K562 (cell line): ENCODE results near the gene AP4S1. TPM values are rescaled to one million over a fixed set of nuclear protein-coding genes. Genes with fewer than 3 reads are reported as not detected.

Source experiments
- CTBP1 ChIP-seq: fragments of 450-650 bp; IDR thresholded peaks from 2 replicates; pipeline ENCODE4 v1.6.1; 2016; ENCODE audit warnings: borderline replicate concordance
- ETS2 ChIP-seq: IDR thresholded peaks from 2 replicates; pipeline ENCODE4 v1.6.1; 2016; ENCODE audit warnings: borderline replicate concordance, missing genetic modification characterization, mild to moderate bottlenecking, moderate library complexity, missing compliant biosample characterization; ENCODE audit not compliant: poor library complexity, severe bottlenecking
- HDAC2 ChIP-seq: fragments of 450-650 bp; IDR thresholded peaks from 2 replicates; pipeline ENCODE4 v1.6.1; 2016; ENCODE audit warnings: mild to moderate bottlenecking
- HMGN3 ChIP-seq: IDR thresholded peaks from 2 replicates; pipeline ENCODE4 v1.6.1; 2011; ENCODE audit warnings: borderline replicate concordance, low read depth, mild to moderate bottlenecking, mixed read lengths, low read length; ENCODE audit not compliant: insufficient read length; ENCODE audit errors: extremely low read depth
- HOXB6 ChIP-seq: fragments of 250-450 bp; sonication (Bioruptor Pico); IDR thresholded peaks from 2 replicates; pipeline ENCODE4 v1.5.1; 2022; ENCODE audit warnings: mild to moderate bottlenecking, borderline replicate concordance
- KDM1A ChIP-seq, 2 experiments: fragments of 450-650 bp; IDR thresholded peaks; 2 replicates each; pipeline ENCODE4 v1.6.1; 2016; ENCODE audit warnings: mild to moderate bottlenecking in 2 of 2
- MAFF ChIP-seq: IDR thresholded peaks from 2 replicates; pipeline ENCODE4 v1.6.1; 2012; ENCODE audit warnings: low read length, improper control_type of control experiment
- MED1 ChIP-seq: sonication (generic); formaldehyde crosslinking; IDR thresholded peaks from 2 replicates; pipeline ENCODE4 v1.8.1; 2023; ENCODE audit warnings: missing genetic modification reagents, borderline replicate concordance
- MTA2 ChIP-seq: fragments of 450-650 bp; IDR thresholded peaks from 2 replicates; pipeline ENCODE4 v1.6.1; 2016; ENCODE audit warnings: low read depth
- NONO ChIP-seq, 2 experiments: fragments of 200-400 bp in 1 of 2; fragments of 450-650 bp in 1 of 2; formaldehyde crosslinking in 1 of 2; IDR thresholded peaks; 2 replicates each; pipeline ENCODE4 v1.6.1; 2017; ENCODE audit warnings: low read depth in 2 of 2, mild to moderate bottlenecking in 2 of 2, moderate library complexity in 2 of 2, low read length in 1 of 2
- NUFIP1 ChIP-seq: fragments of 450-650 bp; IDR thresholded peaks from 2 replicates; pipeline ENCODE4 v1.6.1; 2018; ENCODE audit not compliant: partially characterized antibody
- PATZ1 ChIP-seq: fragments of 250-450 bp; sonication (Bioruptor Pico); IDR thresholded peaks from 2 replicates; pipeline ENCODE4 v1.5.0; 2020; ENCODE audit warnings: mild to moderate bottlenecking, borderline replicate concordance
- POLR2G ChIP-seq: fragments of 200-400 bp; formaldehyde crosslinking; IDR thresholded peaks from 2 replicates; pipeline ENCODE4 v1.6.1; 2017; ENCODE audit warnings: low read depth, mild to moderate bottlenecking, antibody characterized with exemption, low read length, moderate library complexity
- RBM14 ChIP-seq: fragments of 200-400 bp; formaldehyde crosslinking; IDR thresholded peaks from 2 replicates; pipeline ENCODE4 v1.6.1; 2018; ENCODE audit warnings: low read depth, mild to moderate bottlenecking, low read length, moderate library complexity, borderline replicate concordance; ENCODE audit not compliant: insufficient read depth
- RCOR1 ChIP-seq, 2 experiments: IDR thresholded peaks; 2 replicates each; pipeline ENCODE4 v1.6.1; 2012; ENCODE audit warnings: low read depth in 2 of 2, low read length in 2 of 2, borderline replicate concordance in 1 of 2, improper control_type of control experiment in 1 of 2
- SAFB ChIP-seq: fragments of 200-400 bp; formaldehyde crosslinking; IDR thresholded peaks from 2 replicates; pipeline ENCODE4 v1.6.1; 2017; ENCODE audit warnings: low read depth, low read length, borderline replicate concordance
- SMAD3 ChIP-seq: fragments of 450-650 bp; formaldehyde crosslinking; conservative IDR thresholded peaks from 2 replicates; pipeline ENCODE4 v1.4.0; 2020; ENCODE audit warnings: mild to moderate bottlenecking
- SMARCA4 ChIP-seq: fragments of 450-650 bp; IDR thresholded peaks from 2 replicates; pipeline ENCODE4 v1.6.1; 2016
- TAF9B ChIP-seq: fragments of 450-650 bp; IDR thresholded peaks from 2 replicates; pipeline ENCODE4 v1.6.1; 2018; ENCODE audit warnings: mild to moderate bottlenecking; ENCODE audit not compliant: partially characterized antibody
- TBP ChIP-seq: optimal IDR thresholded peaks from 2 replicates; pipeline ENCODE3; 2011; ENCODE audit warnings: low read depth, low read length, improper control_type of control experiment
- TOE1 ChIP-seq, 2 experiments: fragments of 450-650 bp in 1 of 2; sonication (generic) in 1 of 2; formaldehyde crosslinking in 1 of 2; IDR thresholded peaks; 2 replicates each; pipeline versions ENCODE4 v1.7.1 to v1.8.0; 2016 to 2022; ENCODE audit warnings: borderline replicate concordance in 2 of 2, mild to moderate bottlenecking in 2 of 2, antibody characterized with exemption in 1 of 2, inconsistent platforms in 1 of 2, low read depth in 1 of 2, missing genetic modification reagents in 1 of 2, moderate library complexity in 1 of 2
- TSC22D4 ChIP-seq: fragments of 450-650 bp; IDR thresholded peaks from 2 replicates; pipeline ENCODE4 v1.6.1; 2016; ENCODE audit warnings: missing genetic modification characterization, missing biosample characterization, control low read depth
- U2AF1 ChIP-seq: fragments of 200-400 bp; formaldehyde crosslinking; optimal IDR thresholded peaks from 2 replicates; pipeline ENCODE3; 2017; ENCODE audit warnings: mild to moderate bottlenecking, low read depth, low read length, moderate library complexity
- ZNF41 ChIP-seq: fragments of 250-450 bp; sonication (Bioruptor Pico); conservative IDR thresholded peaks from 2 replicates; pipeline ENCODE4 v1.4.0; 2020; ENCODE audit warnings: mild to moderate bottlenecking
- ZNF436 ChIP-seq: fragments of 250-450, 450-650 bp; sonication (Bioruptor Pico); formaldehyde crosslinking; IDR thresholded peaks from 2 replicates; pipeline ENCODE4 v1.7.0; 2020; ENCODE audit warnings: mild to moderate bottlenecking
- ZNF644 ChIP-seq: fragments of 200-800 bp; sonication (Bioruptor generic); IDR thresholded peaks from 2 replicates; pipeline ENCODE4 v1.6.1; 2016; ENCODE audit warnings: low read depth, missing genetic modification characterization, missing compliant biosample characterization
- ZNF696 ChIP-seq: fragments of 250-450 bp; sonication (Bioruptor Pico); conservative IDR thresholded peaks from 2 replicates; pipeline ENCODE4 v1.4.0; 2020; ENCODE audit warnings: mild to moderate bottlenecking, moderate library complexity
- polyA plus RNA-seq, 8 experiments: library from polyadenylated mRNA; depleted of rRNA in 4 of 8; stranded (reverse) in 5 of 8; unstranded in 3 of 8; fragments of >200 nt; fragmentation: Nextera tagmentation in 2 of 8; fragmentation: Illumina TruSeq in 1 of 8; extraction: Ambion mirVana in 2 of 8; extraction: Trizol in 1 of 8; gene quantifications; 2 replicates each; pipeline versions ENCODE4 v1.2.1 to v1.2.3, GENCODE V29; 2011 to 2014; ENCODE audit warnings: inconsistent platforms in 1 of 8, missing spikeins in 1 of 8
- total RNA-seq, 7 experiments: library from RNA; depleted of rRNA in 6 of 7; stranded (reverse); fragments of >200 nt in 6 of 7; fragmentation: Illumina TruSeq in 2 of 7; extraction: Trizol in 2 of 7; gene quantifications; 2 replicates each; pipeline versions ENCODE4 v1.2.1 to v1.2.3, GENCODE V29; 2011 to 2021; ENCODE audit warnings: low replicate concordance in 1 of 7

Gene AP4S1
- total and polyA plus RNA-seq, 9 of the 15 experiments (the other 6 are each of a cell fraction or from before 2014, with no cell fraction given) = 3.7 to 7.8 (median 5.9) TPM

- TF ChIP-seq CTBP1 (peak; percentile 62; the same call in 1 of the 2 replicates), ETS2 (tag) (no peak), TOE1 (IDR thresholded peaks at IDR 0.05; ENCODE audit: borderline replicate concordance) (peak; percentile 51; the same call in 1 of the 2 replicates), TOE1 (CRISPR knock-in tag; IDR thresholded peaks at IDR 0.05; ENCODE audit: borderline replicate concordance, low read depth) (no peak), ZNF436 (CRISPR knock-in tag) (no peak), ZNF41 (CRISPR knock-in tag) (no peak), TSC22D4 (tag) (no peak), RBM14 (no peak), PATZ1 (0 out of 2 replicates have a peak, but pooled peaks have one; percentile 43), SMARCA4 (peak; percentile 99), TBP (no peak), RCOR1 (IDR thresholded peaks at IDR 0.05; ENCODE audit: borderline replicate concordance in 1 of 2, low read depth in 2 of 2, low read length in 2 of 2) (peak; percentile 95), HOXB6 (CRISPR knock-in tag) (no peak), SAFB (no peak), MAFF (no peak), NUFIP1 (no peak), MED1 (CRISPR knock-in tag) (no peak), HMGN3 (peak; percentile 47), U2AF1 (no peak), SMAD3 (CRISPR knock-in tag) (peak; percentile 84), POLR2G (no peak), NONO (IDR thresholded peaks at IDR 0.05; ENCODE audit: low read depth in 2 of 2, low read length in 1 of 2) (peak in 1 of 2 experiments; percentile 84; a peak in 2 of 4 replicates), ZNF696 (CRISPR knock-in tag) (no peak), ZNF644 (tag) (peak; percentile 80), MTA2 (peak; percentile 99), HDAC2 (peak; percentile 61; the same call in 1 of the 2 replicates), KDM1A (IDR thresholded peaks at IDR 0.05) (peak; percentile 89 to 92), TAF9B (peak; percentile 99)
Measured at GRCh38 chr14:31059152-31059924, 33.9 kb downstream of the AP4S1 start (continued).
